Posterior vena cava (tissue), 2 donors: Measurements from ENCODE around the gene WNT1. TPM values are rescaled to one million over a fixed set of nuclear protein-coding genes. Genes with fewer than 3 reads are reported as not detected.

Experiments
- DNase-seq: peaks from one replicate; pipeline ENCODE4 v3.0.0-alpha.2; 2020; ENCODE audit warnings: low spot score
- intact Hi-C, 2 donors: fragments of 100-400 bp; cut with DNase I; formaldehyde crosslinking; loops; one replicate each; pipeline versions ENCODE4 v1.14.1 to v1.14.2; 2022 to 2023
- total RNA-seq, 2 donors: library from RNA; stranded (reverse); fragmentation: NEBNext Ultra II Directional; extraction: Animal tissue kit (Norgen Biotek cat#: 25700); gene quantifications; one replicate each; pipeline ENCODE4 v1.2.1, GENCODE V29; 2021
- donor health status: DM: yes; HTN: yes; CAD: no.
- donor health status: DM: yes; HTN: yes; CAD: no.

Gene WNT1
- total RNA-seq, 2 donors from 2014 or later: not detected

DNA sequence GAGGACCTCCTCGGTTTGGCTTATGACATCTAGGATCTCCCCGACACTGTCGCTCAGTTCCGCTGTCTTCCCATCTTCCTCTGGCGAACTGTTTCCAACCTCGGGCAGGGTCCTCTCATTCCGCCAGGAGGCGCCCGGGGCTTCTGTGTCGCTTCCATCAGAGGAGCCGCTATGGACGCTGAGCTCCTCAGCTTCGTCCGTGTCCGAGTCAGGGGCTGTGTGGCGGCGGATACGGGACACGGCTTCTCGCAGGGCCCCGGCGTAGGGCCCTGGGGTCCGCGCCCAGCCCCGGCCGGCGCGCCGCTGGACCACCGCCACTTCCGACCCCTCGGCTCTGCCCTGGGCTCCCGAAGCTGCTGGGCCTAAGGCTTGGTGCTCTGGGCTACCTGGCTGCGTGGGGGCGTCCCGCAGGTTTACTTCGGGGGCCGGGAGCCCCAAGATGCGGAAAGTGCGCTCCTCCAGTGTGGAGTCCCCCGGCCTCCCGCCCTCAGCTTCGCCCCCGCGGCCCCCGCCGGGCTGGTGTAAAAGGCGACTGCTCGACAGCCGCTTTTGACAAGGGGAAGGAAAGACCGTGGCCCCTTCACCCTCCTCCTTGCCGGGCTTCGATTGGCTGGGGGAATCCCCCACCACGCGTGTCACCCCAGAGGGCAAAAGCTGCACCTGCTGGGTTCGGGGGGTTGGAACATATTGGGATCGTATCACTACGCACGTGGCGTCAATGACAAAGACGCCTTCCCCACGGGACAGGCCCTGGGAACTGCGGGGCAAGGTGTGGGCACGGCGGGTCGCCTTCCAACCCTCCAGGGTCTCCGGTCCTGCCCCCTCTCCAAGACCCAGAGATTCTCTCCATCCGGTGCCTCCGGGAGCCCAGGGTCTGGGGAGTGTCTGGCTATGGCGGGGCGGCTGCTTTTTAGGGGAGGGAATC is 18.9 kb downstream of the WNT1 start:
- peak; percentile 95 for DNase-seq
- intact Hi-C loops: no loop called here

DNA sequence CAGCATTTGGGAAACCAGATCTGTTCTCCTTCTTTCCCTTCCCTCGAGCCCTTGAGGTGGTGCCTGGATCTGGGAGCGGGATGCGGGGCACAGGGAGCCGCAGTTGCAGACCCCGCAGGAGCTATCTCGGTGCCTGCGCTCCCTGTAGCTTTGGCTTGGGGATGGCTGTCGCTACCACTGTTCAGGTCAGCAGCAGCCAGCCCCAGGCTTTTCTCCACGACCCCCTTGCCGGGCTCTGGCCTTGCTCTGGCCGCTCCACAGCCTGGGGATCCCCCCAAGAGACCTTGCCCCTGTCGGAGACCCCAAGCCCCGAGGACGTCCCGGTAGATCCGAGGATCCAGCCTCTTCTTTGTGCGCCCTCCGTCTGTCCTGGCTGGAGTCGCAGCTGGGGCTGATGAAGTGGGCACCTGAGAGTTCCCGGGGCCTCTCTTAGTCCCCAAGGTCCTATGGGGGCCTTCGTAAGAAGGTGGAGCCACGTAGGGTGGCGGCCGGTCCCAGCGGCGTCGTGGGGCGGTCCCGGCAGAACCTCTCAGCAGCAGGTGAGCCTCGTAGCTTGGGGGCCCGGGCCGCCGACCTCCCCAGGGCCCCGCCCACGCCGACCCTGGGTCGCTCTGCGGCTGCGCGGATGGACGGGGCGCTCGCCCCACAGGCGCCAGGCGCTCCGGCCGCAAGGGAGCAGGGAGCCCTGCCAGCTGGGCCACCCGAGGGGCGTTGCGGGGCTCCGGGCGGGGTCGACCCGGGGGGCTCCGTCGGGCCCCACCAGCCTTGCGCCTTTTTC is 19.8 kb downstream of the WNT1 start:
- intact Hi-C loops: no loop called here
- no peak for DNase-seq

DNA sequence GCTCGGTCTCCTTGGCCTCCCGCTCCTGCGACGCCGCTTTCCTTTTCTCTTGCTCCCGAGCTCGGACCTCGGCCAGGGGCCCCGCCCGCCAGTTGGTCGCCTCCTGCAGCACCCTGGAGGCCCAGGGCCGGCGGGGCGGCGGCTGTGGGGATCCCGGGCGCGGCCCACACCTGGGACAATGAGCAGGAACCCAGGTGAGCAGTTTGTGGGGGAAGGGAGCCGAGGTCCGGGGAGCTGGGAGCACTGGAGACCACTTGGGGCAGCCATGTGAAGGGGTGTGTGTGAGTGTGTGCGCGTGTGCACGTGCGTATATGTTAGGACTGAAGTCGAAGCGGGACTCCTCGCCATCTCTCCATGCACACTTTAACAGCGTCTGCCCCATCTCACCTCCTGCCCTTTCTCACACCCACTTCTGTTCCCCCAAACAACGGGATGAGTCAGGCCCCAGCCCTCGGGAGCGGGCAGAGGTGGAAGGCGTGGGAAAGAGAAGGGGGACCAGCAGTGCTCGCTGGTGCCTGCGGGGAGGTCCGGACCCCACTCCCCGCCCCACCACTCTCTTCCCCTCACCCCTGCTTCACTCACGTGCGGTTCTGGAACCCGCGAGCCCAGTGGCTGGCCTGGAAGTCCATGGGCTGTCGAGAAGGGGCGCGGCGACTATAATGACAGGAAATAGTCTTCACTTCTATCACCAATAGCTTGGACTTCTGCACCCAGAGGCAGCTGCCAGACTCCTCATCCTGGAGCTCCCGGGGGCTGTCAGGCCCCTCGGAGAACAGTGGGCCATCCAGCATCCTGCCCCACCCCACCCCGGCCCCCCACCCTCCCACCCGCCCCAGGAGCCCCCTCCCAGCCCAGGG is 20.6 kb downstream of the WNT1 start:
- intact Hi-C loops: no loop called here
- DNase-seq: no peak

- DNase-seq: no peak
- intact Hi-C loops: no loop called here
Measured at GRCh38 chr12:48999371-49000131, 21.4 kb downstream of the WNT1 start, which contains the start of gene DDN. Gene DDN, minus strand, starts transcription at chr12:48999375. Its CDS starts 88 bp downstream, at chr12:48999287.

DNA sequence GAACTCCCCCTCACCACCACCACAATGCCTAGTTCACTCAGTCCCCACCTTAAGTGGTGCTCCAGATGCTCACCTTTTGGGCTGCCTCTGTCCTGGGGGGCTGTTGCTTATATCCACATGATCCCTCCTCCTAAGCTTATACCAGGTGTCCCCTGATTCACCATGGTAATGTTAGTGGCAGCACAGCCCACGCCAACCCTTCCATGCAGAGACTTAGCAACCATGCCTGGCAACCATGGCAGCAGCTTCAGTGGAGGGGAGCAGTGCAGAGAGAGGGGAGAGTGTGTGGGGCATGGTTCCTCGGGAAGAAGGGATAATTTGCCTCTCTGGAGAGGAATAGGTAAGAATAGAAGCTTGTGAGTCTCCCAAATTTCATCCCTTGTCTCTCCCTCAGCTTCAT is 22.2 kb downstream of the WNT1 start:
- no peak for DNase-seq
- intact Hi-C loops: no loop called here

GRCh38 chr12:49008943-49009342 is 30.8 kb downstream of the WNT1 start:
- intact Hi-C loops: no loop called here
- no peak for DNase-seq

DNA sequence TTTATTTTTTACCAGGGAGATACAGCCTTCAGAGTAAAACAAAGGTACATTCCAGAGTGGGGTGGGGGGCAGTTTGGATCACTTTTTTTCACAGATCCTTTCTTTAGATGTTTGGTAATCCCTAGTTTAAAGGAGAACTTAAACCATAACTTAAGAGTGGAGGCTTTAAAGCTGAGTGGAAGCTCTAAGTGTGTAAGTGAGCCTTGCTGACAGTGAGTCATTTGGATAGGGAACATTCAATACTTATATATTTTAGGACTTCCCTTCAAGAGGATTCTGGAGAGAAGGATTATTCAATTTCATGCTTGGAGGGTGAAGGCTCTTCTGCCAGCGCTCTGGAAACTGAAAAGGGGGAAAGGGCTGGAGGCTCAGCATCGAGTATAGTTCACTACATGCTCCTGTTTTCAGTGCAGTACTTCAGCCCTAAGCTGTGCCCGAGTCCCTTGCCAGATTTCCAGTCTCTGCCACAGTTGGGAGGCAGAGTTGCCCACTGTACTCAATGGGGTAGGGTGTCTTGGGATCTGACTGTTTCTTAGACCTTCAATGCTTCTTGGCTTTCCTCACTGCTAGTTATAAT is 32.1 kb downstream of the WNT1 start:
- intact Hi-C loops: loop anchor here in 1 of 2 donors (5.0 kb wide), 1 partner anchor 243 kb away; no protein-coding TSS in a partner anchor
- no peak for DNase-seq

- intact Hi-C loops: loop anchor here in 1 of 2 donors (5.0 kb wide), 1 partner anchor 245 kb away; no protein-coding TSS in a partner anchor
- DNase-seq: no peak
Measured at GRCh38 chr12:49012739-49013138, 34.6 kb downstream of the WNT1 start.

GRCh38 chr12:49013428-49013827 is 35.3 kb downstream of the WNT1 start:
- no peak for DNase-seq
- intact Hi-C loops: loop anchor here in 1 of 2 donors (5.0 kb wide), 1 partner anchor 246 kb away; no protein-coding TSS in a partner anchor

DNA sequence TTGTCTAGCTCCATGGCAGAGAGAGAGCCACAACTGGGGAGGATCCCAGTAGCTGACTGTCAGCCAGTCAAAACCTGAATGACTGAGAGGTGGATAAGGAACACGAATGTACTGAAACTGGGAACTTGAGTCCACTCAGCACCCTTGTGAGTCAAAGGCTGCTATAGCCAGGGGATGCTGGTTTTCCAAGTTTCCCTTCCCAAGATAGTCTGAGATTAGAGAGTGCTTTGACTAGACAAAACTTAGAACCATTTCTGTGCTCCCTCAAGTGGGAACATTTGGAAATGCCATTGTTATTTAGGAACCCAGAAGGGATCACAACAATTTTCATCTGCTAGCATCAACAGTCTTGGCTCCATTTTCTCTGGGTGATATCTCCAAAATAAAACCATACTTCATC is 36.4 kb downstream of the WNT1 start:
- DNase-seq: no peak
- intact Hi-C loops: loop anchor here in 1 of 2 donors (5.0 kb wide), 1 partner anchor 247 kb away; no protein-coding TSS in a partner anchor

GRCh38 chr12:49015196-49015595 is 37.1 kb downstream of the WNT1 start:
- DNase-seq: no peak
- intact Hi-C loops: no loop called here

DNA sequence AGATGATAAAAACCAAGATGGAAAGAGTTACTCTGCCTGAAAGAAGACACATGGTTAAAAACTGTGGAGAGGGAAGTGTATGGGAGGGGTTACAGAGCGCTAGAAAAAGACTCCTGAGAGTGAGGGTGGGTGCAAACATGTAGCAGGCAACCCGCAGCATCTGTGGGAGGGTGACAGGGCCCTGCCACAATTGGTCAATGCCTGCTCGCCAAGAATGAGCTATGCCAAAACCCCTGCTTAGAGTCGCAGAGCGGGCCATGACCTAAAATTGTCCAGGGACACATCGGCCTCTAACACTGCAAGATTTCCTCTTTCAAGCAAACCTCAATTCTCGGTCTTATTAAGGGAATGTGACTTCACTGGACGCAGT is 39.8 kb downstream of the WNT1 start:
- intact Hi-C loops: loop anchor here in 1 of 2 donors (2.0 kb wide), 1 partner anchor 43 kb away; the partner anchor contains the start of gene KMT2D
- DNase-seq: no peak

GRCh38 chr12:49018261-49019119 is 40.4 kb downstream of the WNT1 start, which contains the start of gene PRKAG1:
Gene PRKAG1, minus strand, starts transcription at chr12:49018776. Its CDS starts 36 bp downstream, at chr12:49018740.
- DNase-seq: peak; percentile 99
- intact Hi-C loops: loop anchor here in 1 of 2 donors (2.0 kb wide), 1 partner anchor 42 kb away; the partner anchor contains the start of gene KMT2D

DNA sequence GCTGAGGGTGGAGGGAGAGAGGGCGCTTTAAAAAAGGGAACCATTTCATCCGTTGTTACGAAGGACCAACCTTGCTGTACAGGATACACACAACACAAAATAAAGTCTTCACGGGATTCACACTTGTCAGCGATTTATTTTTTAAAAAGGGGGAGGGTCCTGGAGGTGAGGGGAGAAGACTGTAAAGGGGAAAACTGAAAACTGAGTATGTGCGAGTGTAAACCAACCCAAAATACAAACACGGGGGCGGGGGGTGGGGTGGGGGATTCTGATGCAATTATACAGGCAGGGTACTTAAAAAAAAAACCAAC is 41.0 kb downstream of the WNT1 start:
- intact Hi-C loops: loop anchor here in 1 of 2 donors (2.0 kb wide), 1 partner anchor 42 kb away; the partner anchor contains the start of gene KMT2D
- DNase-seq: no peak

DNA sequence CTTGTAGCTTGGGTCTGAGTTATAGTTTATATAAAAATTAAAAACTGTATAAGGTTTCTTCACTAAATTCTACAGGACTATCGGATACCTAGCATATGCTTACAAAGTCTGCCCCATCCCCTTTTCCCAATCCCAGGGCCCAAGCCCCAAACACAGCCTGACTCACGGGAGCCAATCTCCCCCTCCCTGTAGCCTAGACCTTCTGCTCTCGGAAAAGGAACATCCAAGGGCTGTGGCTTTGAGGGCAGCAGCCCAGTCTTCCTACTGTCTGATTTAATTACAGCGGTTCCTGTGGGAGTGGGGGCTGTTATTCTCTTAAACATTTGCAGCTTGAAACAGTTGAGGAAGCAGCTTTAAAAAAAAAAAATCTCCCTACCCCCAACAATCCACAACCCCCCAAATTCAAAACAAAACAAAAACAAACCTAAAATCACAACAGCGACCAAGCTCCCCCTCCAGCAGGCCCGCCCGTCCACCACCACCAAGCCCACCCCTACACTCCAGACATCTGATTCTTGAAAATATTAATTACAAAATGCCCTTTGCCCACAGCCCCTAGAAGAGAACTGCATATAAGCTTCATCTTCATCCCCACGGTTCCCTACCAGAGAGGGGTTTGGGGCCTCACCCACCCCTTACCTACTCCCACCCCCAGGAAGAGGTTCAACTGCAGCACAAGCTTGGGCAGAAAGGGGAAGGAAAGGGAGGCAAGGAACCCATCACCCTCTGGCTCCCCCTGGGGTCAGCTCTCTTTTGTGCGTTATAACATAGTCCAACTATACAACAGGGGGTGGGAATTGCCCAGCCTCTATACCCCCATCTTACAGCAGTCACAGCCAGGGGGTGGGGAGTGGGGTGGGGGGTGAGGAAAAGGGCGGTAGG is 41.6 kb downstream of the WNT1 start:
- DNase-seq: no peak
- intact Hi-C loops: loop anchor here in 1 of 2 donors (2.0 kb wide), 1 partner anchor 41 kb away; the partner anchor contains the start of gene KMT2D

- intact Hi-C loops: no loop called here
- no peak for DNase-seq
Measured at GRCh38 chr12:49020441-49020840, 42.3 kb downstream of the WNT1 start.
